H54 (cell line): ENCODE results near the gene SLF2.

Source experiments
- DNase-seq: peaks from one replicate; pipeline ENCODE4 v3.0.0; 2011; ENCODE audit warnings: low spot score, mixed read lengths; ENCODE audit not compliant: insufficient read length
- FAIRE-seq: peaks from 3 replicates; lab custom pipeline; 2011; peaks lifted over from hg19 to GRCh38; lab: Jason Lieb, UNC
- POLR2A ChIP-seq: IDR thresholded peaks from 2 replicates; pipeline ENCODE4 v1.6.1; 2011; ENCODE audit warnings: low read depth, mild to moderate bottlenecking, low read length

Gene SLF2

GRCh38 chr10:100873146-100873826 is 39.5 kb upstream of the SLF2 start:
- FAIRE-seq (no peak), DNase-seq (no peak)
- TF ChIP-seq POLR2A = no peak

DNA sequence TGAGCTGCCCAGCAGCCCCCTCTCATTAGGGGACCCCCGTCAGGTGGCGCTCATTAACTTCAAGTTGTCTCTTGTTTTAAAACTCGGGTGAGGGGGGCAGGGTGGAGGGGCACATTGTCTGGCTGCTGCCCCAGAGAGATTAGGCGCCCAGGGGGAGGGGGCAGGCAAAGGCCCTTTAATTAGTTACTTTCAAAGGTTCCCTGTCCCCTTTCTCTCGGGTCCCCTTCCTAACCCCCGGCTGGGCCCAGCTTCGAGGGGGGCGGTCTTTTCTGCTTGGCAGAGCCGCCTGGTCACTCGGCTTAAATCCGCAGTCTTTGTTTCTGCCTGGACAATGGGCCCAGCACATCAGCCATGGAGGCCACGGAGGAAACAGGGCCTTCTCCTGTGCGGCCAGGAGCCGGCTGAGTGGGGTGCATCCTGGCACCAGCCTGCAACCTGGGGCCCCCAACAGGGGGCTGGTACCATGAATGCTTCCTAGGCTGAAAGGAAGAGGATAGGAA is 38.9 kb upstream of the SLF2 start:
- no peak for DNase-seq
- FAIRE-seq = no peak

DNA sequence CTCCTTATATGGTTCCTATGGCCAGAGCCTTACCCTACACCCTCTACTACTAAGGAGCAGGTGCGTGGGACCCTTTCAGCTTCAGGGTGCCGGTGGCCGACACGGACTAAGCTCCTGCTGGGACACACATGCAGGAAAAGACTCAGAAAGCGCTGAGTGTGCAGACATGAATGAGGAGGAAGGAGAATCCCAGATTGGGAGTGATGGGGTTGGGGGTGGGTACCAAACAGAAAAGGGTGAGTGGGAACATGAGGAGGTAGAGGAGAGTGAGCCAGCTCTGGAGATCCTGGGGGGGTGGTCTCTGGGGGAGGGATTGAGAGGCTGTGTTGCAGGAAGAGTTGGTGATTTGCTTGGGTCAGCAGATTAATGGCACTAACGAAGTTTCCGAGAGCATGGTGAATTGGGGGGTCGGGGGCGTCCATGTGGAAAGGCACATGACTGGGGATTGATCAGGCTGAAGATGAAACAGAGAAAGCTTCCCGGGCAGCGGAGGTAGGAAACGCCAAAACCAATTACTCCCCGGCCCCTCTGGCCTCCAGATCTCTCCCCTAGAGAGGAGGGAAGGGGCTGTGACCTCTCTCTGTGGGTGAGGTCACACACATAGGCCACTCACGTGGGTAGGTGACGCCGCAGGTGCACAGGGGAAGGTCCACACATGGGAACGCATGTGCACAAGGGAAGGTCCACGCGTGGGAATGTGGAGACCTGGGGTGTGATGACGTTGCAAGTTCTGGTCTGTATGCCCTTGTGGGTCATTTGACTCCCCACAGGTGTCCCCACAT is 37.9 kb upstream of the SLF2 start:
- DNase-seq (no peak), FAIRE-seq (no peak)
- no peak for TF ChIP-seq POLR2A

More for the DNA sequence above, 38.9 kb upstream of the SLF2 start:
- no peak for TF ChIP-seq POLR2A

GRCh38 chr10:100875484-100876166 is 37.1 kb upstream of the SLF2 start:
- DNase-seq (no peak), FAIRE-seq (no peak)
- TF ChIP-seq POLR2A = no peak

GRCh38 chr10:100876585-100877460 is 35.9 kb upstream of the SLF2 start:
- DNase-seq (no peak), FAIRE-seq (no peak)
- TF ChIP-seq POLR2A = no peak

DNA sequence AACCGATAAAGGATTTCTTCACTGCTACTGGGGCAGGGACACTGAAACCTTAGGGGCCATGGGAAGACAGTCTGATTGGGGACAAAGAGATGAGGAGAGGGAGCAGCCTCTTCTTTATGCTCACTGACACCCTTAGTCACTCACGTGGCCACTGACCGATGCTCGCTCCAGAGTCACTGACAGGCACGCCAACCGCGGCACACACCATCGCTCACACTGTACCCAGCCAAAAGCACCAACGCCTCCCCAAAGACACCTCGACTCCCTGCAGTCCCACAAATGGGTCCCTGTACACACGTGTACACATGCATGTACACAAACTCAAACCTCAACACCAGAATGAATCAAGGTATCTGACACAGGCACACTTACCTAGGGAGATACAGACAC is 35.3 kb upstream of the SLF2 start:
- TF ChIP-seq POLR2A = no peak
- FAIRE-seq (no peak), DNase-seq (no peak)

- TF ChIP-seq POLR2A = no peak
- FAIRE-seq (no peak), DNase-seq (peak; percentile 75)
These were observed 34.4 kb upstream of the SLF2 start for GRCh38 chr10:100878291-100878910.

GRCh38 chr10:100879741-100880360 is 32.9 kb upstream of the SLF2 start:
- no peak for TF ChIP-seq POLR2A
- no peak for FAIRE-seq
- no peak for DNase-seq

DNA sequence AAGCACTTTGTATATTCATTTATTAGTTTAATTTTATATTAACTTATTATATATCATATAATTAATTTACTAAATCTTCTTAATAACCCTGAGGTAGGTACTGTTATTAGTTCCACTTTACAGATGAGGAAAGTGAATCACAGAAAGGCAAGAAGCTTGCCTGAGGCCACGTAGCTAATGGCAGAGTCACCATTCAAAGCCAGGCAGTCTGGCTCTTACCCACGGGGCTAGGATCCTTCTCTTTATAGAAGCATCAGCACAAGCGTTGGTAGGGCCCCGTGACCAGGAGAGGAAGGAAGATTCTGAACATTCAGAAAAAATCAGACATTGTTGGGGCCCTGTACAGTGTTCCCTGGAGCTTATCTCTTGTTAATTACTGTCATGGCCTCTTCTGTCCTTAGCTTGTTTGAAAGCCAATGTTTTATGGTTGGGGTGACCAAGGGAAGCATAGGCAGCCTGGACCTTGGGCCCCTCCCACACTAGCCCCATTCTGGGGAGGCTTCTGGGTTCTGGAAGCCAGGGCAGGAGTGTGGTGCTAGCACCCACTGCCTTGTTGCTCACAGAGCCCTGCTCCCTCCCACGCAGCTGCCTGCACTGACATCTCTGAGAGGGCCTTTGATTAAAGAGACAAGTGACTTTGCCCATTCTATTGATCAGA is 31.1 kb upstream of the SLF2 start:
- no peak for TF ChIP-seq POLR2A
- no peak for DNase-seq
- FAIRE-seq = no peak

DNA sequence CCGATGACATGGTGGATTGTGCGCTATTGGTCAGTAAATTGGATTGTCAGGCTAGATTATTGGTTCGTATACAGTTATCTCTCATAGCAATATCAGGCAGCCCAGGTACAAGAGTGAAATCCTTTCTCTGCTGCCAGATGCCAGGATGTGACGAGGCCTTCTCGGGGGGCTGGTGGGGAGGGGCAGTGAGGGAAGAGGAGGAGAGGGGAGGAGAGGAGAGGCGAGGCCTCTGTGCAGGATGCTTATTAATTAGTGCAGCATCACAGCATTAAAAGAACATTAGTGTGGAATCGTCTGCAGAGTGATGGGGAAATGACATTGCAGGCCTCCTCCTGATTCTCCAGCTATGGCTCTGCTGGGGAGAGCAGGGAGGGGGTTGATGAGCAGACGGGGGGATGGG is 30.5 kb upstream of the SLF2 start:
- TF ChIP-seq POLR2A = no peak
- FAIRE-seq (no peak), DNase-seq (no peak)

- no peak for DNase-seq
These were observed 30.0 kb upstream of the SLF2 start for GRCh38 chr10:100882671-100883311.

More at GRCh38 chr10:100882671-100883311, 30.0 kb upstream of the SLF2 start:
- TF ChIP-seq POLR2A = no peak
- no peak for FAIRE-seq
